Activated naive CD8-positive, alpha-beta T cell treated with anti-CD3 and anti-CD28 coated beads, Interleukin-2, amount 50 U/mL, for 16 hours (primary cell): ENCODE results near the gene NCAPD2.

ENCODE experiments used
- DNase-seq: peaks from one replicate; pipeline ENCODE4 v3.0.0-alpha.2; 2020; ENCODE audit warnings: low read depth, low spot score

The NCAPD2 gene

GRCh38 chr12:6574576-6575295 is 80.8 kb downstream of the NCAPD2 start:
- no peak for DNase-seq

GRCh38 chr12:6575648-6576047 is 81.7 kb downstream of the NCAPD2 start:
- no peak for DNase-seq
